NCI-H2107 treated with DMSO at 0.1 percent for 48 hours (cell line): ENCODE results near the gene FSTL4.
"Not testable (repeated sequence)": the region's sequence is repeated elsewhere in the genome, so short reads cannot be mapped to it uniquely, and the experiment has no call there.

Source experiments
- DNase-seq: peaks from one replicate; lab custom pipeline; 2025; ENCODE audit not compliant: unreplicated experiment; lab: John Stamatoyannopoulos, UW

FSTL4 gene

DNA sequence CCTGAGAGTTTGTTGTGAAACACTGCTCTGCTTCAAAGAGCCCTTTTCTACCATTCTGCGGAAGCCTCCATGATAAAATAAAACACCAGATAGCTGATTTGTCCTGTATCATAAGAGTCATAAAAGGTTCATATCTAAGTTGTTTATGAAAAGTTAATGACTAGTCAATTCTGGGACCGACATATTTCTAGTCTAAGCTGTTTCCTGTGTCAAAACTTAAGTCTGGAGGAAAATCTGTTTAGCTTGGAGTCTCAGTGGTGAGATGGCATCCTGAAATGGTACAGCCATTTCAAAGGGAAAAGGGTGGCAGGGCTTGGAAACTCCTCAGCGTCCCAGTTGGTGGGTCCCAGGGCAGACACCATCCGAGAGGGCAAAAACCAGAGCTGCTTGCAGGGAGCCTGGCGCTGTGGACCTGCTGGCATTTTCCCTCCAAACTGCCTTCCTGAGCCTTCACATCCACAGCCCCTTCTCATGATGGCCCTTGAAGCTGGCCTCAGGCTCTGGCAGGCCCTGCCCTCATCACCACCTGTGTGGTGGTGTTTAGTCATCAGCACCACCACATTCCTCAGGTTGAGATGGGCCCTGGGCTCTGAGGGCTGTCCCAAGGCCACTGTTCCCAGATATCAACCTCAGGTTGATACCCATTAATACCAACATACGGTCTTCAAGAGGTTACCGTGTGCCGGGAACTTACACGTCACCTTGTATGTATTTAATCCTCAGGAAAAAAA, 376.5 kb downstream of the FSTL4 start:
- no peak for DNase-seq

DNA sequence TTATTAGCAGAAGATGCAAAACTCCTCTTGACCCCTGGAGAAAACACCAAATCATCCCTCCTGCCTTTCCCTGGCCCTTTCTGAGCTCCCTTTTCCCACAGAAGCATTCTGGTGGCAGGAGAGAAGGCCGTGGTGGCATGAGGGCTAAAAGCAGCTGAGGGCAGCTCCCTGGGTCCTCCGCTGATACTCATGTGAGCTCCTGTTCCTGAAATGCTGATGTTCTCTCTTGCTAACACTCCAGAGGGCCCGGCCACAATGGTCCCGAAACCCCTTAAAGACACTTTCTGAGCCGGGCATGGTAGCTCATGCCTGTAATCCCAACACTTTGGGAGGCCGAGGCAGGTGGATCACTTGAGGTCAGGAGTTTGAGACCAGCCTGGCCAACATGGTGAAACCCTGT, 377.4 kb downstream of the FSTL4 start:
- no peak for DNase-seq

- DNase-seq, result no peak
These were observed 378.1 kb downstream of the FSTL4 start for GRCh38 chr5:133234273-133234672.

DNA sequence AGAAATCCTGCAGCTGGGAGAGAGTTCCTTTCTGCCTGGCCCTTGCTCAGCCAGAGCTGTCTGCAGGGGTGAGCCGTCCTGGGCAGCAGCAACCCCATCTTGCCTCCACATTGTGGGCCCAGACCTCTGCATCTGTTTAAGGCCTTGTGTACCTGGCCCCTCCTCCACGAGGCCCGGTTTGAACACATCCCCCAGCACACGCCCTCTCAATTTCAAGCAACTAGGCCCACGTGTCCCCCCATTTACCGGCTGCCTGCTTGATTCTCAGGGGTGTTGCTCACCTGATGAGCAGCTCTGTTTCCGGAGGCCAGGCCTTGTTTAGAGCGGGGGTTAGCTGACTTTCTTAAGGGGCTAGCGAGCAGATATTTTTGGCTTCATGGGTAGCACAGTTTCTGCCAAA, 378.7 kb downstream of the FSTL4 start:
- no peak for DNase-seq

DNA sequence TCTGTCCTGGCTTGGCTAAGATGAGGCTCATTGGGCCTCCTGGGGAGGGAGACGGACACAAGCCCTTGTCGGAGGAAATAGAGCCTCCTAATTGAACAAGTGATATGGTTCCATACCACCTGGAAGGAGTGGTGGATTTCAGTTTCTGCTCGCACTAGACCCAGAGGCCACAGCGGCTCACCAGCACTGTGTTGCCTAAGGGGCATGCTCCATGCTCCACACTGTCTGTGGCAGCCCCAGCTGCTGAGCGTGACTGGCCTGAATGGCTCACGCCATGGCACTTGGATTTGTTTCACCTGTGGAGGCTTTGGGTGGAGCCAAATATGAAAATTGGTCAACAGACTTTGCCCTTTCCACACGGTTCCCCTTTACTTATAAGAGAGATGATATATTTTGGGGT, 379.4 kb downstream of the FSTL4 start:
- DNase-seq, result no peak

DNA sequence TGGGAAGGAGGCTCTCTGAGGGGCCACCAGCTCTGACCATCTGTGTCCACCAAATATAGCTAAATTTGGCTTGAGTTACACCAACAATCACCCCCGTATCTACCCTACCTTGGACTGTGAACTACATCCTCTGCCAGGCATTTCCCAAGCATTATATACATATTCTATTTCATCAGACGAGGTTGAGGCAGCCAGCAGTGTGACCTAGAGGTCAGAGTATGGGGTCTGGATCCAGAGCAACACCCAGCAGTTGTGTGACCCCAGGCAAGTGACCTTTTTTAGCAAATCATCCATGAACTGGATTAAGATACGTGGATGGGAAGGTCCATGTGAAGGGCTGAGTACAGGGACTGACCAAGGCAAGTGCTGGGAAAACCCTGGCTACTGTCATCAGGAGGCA, 379.9 kb downstream of the FSTL4 start:
- no peak for DNase-seq

- DNase-seq, result no peak
These were observed 380.3 kb downstream of the FSTL4 start for GRCh38 chr5:133232011-133232410.

GRCh38 chr5:133230823-133231578, 381.3 kb downstream of the FSTL4 start:
- no peak for DNase-seq

GRCh38 chr5:133229931-133230664, 382.2 kb downstream of the FSTL4 start:
- DNase-seq, result no peak

- DNase-seq, result no peak
These were observed 384.0 kb downstream of the FSTL4 start for GRCh38 chr5:133228316-133228715.

DNA sequence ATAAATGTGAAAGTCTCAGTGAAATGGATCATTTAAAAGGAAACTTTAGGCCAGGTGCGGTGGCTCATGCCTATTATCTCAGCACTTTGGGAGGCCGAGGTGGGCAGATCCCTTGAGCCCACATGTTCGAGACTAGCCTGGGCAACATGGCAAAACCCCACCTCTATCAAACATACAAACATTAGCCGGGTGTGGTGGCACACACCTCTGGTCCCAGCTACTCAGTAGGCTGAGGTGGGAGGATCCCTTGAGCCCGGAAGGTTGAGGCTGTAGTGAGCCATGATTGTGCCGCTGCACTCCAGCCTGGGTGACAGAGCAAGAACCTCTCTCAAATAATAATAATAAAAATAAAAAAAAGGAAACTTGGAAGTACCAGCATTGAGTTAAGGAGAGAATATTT, 384.4 kb downstream of the FSTL4 start:
- DNase-seq, result no peak

DNA sequence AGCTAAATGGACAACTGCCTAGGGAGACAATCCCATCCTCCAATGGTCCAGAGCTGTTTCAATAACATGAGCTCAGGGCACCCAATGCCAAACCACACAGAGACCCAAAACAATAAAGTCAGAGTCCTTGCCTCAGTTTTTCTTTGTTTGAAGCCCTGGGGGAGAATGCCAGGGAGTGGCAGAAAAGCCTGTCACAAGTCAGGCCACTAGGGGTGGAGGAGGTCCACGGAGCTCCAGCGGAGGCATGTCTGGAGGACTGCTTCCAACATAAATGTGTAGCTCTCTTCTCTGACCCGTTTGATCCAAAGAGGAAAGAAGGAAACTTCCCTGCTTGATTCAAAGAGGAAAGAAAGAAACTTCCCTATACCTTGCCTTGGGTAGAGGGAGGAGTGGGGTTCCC, 385.3 kb downstream of the FSTL4 start:
- no peak for DNase-seq

DNA sequence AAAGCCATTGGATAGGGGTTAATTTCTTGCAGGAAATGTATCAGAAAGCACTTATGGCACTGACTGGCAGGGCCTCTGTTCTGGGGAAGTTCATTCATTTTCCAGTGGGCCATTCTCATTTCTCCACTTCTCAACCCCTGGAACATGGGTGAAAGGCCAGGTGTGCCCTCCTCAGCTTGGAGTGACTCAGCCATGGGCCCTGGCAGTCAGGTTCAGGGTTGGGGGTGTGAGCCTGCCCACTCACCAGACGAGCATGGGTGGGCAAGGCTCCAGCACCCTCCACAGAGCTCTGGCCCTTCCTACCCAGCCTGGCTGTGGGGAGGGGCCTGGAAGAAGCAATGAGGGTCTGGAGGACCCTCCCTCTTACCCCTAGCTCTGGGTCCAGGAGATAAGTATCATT, 386.2 kb downstream of the FSTL4 start:
- DNase-seq, result no peak

GRCh38 chr5:133225671-133226152, 386.6 kb downstream of the FSTL4 start:
- no peak for DNase-seq

- DNase-seq, result no peak
These were observed 389.4 kb downstream of the FSTL4 start for GRCh38 chr5:133222979-133223378.

- no peak for DNase-seq
These were observed 389.8 kb downstream of the FSTL4 start for GRCh38 chr5:133222521-133222920.

DNA sequence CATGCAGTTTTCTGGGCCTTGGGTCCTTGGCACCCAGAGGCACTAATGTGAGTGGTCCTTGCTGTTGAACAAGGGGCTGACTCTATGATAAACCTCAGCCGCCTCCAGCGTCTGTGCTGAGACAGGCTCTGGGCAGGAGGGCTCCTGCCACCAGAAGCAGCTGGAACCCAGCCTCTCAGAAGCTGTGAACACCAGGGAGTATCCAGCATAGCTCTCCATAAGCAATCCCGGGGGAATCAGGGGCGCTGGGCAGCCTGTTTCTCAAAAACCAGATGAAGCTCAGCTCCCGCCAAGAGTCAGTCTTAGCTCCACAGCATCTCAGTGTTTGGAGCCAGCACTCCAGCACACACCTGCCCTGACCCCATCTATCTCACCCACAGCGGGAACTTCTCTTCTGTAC, 390.3 kb downstream of the FSTL4 start:
- peak; percentile 1 for DNase-seq

DNA sequence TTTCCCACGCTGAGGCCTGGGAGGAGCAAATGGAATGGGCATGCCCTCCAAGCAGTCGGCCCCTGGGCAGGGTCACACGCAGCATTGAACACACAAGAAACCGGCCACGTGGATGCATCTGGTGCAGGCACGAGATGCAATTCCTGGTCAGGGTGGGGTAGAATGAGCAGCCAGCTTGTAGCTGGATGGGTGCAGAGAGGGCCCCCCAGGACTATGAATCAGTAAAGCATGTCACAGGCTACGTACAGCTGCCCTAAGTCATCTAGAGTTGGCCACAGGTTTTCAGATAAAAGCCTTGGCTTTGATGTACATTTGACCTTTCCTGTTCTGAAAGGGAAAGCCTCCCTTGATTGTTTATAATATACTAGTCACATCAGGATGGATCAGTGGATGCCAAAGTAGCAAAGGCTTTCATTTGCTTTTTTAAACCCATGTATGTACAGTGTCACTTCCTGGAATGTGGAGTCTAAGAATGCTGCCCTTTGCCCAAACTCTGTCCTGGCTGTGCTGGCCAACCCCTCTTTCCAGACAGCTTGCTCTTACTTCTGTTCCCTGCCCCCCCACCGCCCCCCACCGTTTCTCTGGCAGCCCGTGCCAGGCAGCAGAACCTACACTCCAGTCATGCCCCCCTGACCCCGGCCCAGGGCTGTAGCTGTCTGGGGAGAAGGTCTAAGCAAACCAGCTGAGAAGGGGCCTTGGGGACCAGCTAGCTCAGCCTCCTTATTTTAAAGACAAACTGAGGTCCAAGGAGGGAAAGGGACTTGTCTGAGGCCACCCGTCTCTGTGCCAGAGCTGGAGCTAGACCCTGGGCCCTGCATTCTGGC, 391.3 kb downstream of the FSTL4 start:
- no peak for DNase-seq

DNA sequence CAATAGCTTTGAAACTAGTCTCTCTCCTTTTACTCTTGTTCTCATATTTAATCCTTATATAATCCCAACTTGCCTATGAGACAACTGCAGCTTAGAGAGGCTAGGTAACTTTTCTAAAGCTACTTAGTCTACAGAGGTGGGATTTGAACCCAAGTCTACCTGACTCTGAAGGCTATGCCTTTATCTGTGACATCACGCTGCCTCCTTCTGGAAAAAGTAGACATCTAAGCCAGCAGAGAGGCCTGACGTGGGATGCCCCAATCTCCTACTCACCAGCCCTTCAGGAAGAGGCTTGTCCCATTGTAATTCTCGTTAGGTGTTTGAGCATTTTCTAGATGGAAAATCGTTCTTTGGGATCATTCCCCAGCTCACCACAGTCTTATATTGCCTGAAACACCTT, 393.0 kb downstream of the FSTL4 start:
- no peak for DNase-seq

- not testable (repeated sequence) for DNase-seq
These were observed 396.2 kb downstream of the FSTL4 start for GRCh38 chr5:133216138-133216537.
